ENCODE data around the gene FGF14.

GRCh38 chr13:102176846-102177245, 225.0 kb downstream of the FGF14 start:
- TF ChIP-seq CTCF (IDR thresholded peaks at IDR 0.05), result no peak
- no peak for TF ChIP-seq POLR2A (IDR thresholded peaks at IDR 0.05)
